MCF 10A (cell line): ENCODE data around the gene MTSS2. TPM values are rescaled to one million over a fixed set of nuclear protein-coding genes. Genes with fewer than 3 reads are reported as not detected.
A peak's percentile ranks its signal among the peaks of the same experiment; 100 is the strongest.

ENCODE experiments used
- Bru-seq: library from RNA; stranded (reverse); fragments of 400-500 nt; gene quantifications from one replicate; lab custom pipeline; 2021; lab: Mats Ljungman, UMichigan
- BruChase-seq, 2 experiments: library from RNA; stranded (reverse); fragments of 400-500 nt; gene quantifications; one replicate each; lab custom pipeline; 2021; lab: Mats Ljungman, UMichigan
- BruUV-seq: library from RNA; stranded (reverse); fragments of 400-500 nt; replicated peaks from 2 replicates; lab custom pipeline; 2021; lab: Mats Ljungman, UMichigan
- CTCF ChIA-PET: fragments of 300-600 bp; sonication (Branson Sonifier 250); formaldehyde crosslinking; extraction: SDS; loops from one replicate; lab custom pipeline; 2021; ENCODE audit warnings: antibody characterized with exemption, inconsistent platforms; lab: Yijun Ruan, JAX
- POLR2A ChIA-PET: fragments of 300-600, 350-650 bp; sonication (Branson Sonifier 250); formaldehyde crosslinking; extraction: SDS; loops from one replicate; lab custom pipeline; 2020; ENCODE audit warnings: antibody characterized with exemption, inconsistent platforms; lab: Yijun Ruan, JAX
- DNase-seq: peaks from one replicate; pipeline ENCODE4 v3.0.0-alpha.2; 2018; ENCODE audit not compliant: unreplicated experiment
- H3K27ac Mint-ChIP-seq: one replicate; pipeline ENCODE4 v1.8.0; 2022; ENCODE audit warnings: mild to moderate bottlenecking, low read depth, mixed read lengths; ENCODE audit not compliant: unreplicated experiment
- H3K27me3 Mint-ChIP-seq: one replicate; pipeline ENCODE4 v1.8.0; 2022; ENCODE audit warnings: mixed read lengths; ENCODE audit not compliant: insufficient read depth, unreplicated experiment
- H3K36me3 Mint-ChIP-seq: one replicate; pipeline ENCODE4 v1.8.0; 2022; ENCODE audit warnings: mild to moderate bottlenecking, moderate library complexity, mixed read lengths; ENCODE audit not compliant: insufficient read depth, unreplicated experiment
- H3K4me1 Mint-ChIP-seq: one replicate; pipeline ENCODE4 v1.8.0; 2022; ENCODE audit warnings: mixed read lengths; ENCODE audit not compliant: insufficient read depth, unreplicated experiment
- H3K4me3 Mint-ChIP-seq: one replicate; pipeline ENCODE4 v1.8.0; 2022; ENCODE audit warnings: mild to moderate bottlenecking, moderate library complexity, mixed read lengths; ENCODE audit not compliant: unreplicated experiment
- H3K9me3 Mint-ChIP-seq: one replicate; pipeline ENCODE4 v1.8.0; 2022; ENCODE audit warnings: mixed read lengths; ENCODE audit not compliant: unreplicated experiment
- intact Hi-C: fragments of 100-400 bp; cut with micrococcal nuclease; formaldehyde crosslinking; loops from 2 replicates; pipeline ENCODE4 v1.14.1; 2022
- long read RNA-seq: library from polyadenylated mRNA; stranded (forward); transcript quantifications from one replicate; pipeline ENCODE4 v2.0.0, GENCODE V29; 2022
- total RNA-seq: library from RNA; stranded (reverse); gene quantifications from 2 replicates; pipeline ENCODE4 v1.2.3, GENCODE V29; 2022
- TF ChIP-seq, protein P1 (sequence below): fragments of 200-600 bp; IDR thresholded peaks from one replicate; pipeline ENCODE4 v1.8.0; 2022; ENCODE audit warnings: antibody characterized with exemption, mild to moderate bottlenecking; ENCODE audit not compliant: unreplicated experiment

Gene MTSS2
- 75.8 and 78.7 TPM in 2 replicates for total RNA-seq
- percentile 73 among the genes with signal in this experiment for Bru-seq, nascent RNA
- BruChase-seq, experiment 1, labeled RNA remaining after a 6-hour chase, result percentile 86 among the genes with signal in this experiment
- BruChase-seq, experiment 2, labeled RNA remaining after a 2-hour chase, result percentile 89 among the genes with signal in this experiment
- long read RNA-seq, partial matches to known transcripts, result 0 of 3 reads
- long read RNA-seq, other reads (novel, unspliced or antisense), result 3 of 3 reads

DNA sequence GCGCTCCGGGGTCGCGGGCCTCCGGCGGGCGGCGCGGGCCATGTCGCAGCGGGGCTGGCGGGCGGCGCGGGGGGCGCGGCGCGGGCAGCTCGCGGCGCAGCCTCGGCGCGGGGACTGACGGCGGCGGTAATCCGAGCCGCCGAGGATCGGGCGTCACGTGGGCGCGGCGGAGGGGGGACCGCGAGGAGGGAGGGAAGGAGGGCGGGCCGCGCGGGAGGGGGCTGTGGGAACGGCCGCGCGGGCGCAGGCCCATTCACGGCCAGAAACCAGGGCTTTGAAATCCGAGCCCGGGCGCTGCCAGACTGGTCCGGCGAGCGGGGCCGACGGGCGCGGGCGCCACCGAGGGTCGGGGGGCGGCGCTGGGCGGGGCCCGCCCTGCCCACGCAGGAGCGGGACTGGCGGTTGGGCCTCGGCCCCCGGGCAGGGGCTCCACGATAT, at the start of gene MTSS2:
MTSS2 (minus strand) TSS at position 116 of the 438 bp plus-strand sequence. CDS start 262 bp downstream, outside the sequence.
- DNase-seq, result peak; percentile 77
- TF ChIP-seq, protein P1, sequence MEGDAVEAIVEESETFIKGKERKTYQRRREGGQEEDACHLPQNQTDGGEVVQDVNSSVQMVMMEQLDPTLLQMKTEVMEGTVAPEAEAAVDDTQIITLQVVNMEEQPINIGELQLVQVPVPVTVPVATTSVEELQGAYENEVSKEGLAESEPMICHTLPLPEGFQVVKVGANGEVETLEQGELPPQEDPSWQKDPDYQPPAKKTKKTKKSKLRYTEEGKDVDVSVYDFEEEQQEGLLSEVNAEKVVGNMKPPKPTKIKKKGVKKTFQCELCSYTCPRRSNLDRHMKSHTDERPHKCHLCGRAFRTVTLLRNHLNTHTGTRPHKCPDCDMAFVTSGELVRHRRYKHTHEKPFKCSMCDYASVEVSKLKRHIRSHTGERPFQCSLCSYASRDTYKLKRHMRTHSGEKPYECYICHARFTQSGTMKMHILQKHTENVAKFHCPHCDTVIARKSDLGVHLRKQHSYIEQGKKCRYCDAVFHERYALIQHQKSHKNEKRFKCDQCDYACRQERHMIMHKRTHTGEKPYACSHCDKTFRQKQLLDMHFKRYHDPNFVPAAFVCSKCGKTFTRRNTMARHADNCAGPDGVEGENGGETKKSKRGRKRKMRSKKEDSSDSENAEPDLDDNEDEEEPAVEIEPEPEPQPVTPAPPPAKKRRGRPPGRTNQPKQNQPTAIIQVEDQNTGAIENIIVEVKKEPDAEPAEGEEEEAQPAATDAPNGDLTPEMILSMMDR, result no peak
- intact Hi-C loops, result loop anchor here (1.0 to 2.0 kb wide), 4 partner anchors 21 to 85 kb away; no protein-coding TSS in a partner anchor
- BruUV-seq, result no TSS peak
- ChIA-PET CTCF (interaction anchor here (5.7 kb wide), 1 partner anchor 84 kb away, joined by 69 read pairs; no protein-coding TSS in a partner anchor), POLR2A (interaction anchor here (1.1 to 2.9 kb wide), 4 partner anchors 10 to 85 kb away, joined by 3 to 12 read pairs (median 6); no protein-coding TSS in a partner anchor)
- Mint-ChIP-seq H3K36me3 (peaks cover 6% of the 10 kb centered on the region), H3K27me3 (no peaks in the 10 kb centered on the region), H3K4me1 (peaks cover 37% of the 10 kb centered on the region), H3K9me3 (no peaks in the 10 kb centered on the region), H3K27ac (peak within 1 kb of the TSS; percentile 75), H3K4me3 (peak within 1 kb of the TSS; percentile 76)

- Mint-ChIP-seq H3K9me3 (no peaks in the 10 kb centered on the region), H3K27ac (no peak overlapping the region), H3K36me3 (peaks cover 22% of the 10 kb centered on the region), H3K27me3 (no peaks in the 10 kb centered on the region), H3K4me3 (no peak overlapping the region), H3K4me1 (peaks cover 5% of the 10 kb centered on the region)
- no TSS peak for BruUV-seq
- CTCF ChIA-PET, result interaction anchor here (0.6 to 1.1 kb wide), 2 partner anchors 9 to 36 kb away, joined by 3 read pairs; no protein-coding TSS in a partner anchor
- intact Hi-C loops, result no loop called here
- POLR2A ChIA-PET, result no interaction called here
- TF ChIP-seq, protein P1, result no peak
- DNase-seq, result no peak
These were observed 49.5 kb upstream of the MTSS2 start for GRCh38 chr16:70735141-70735979.

- H3K9me3 Mint-ChIP-seq, result no peaks in the 10 kb centered on the region
- POLR2A ChIA-PET, result no interaction called here
- H3K4me1 Mint-ChIP-seq, result peaks cover 5% of the 10 kb centered on the region
- no TSS peak for BruUV-seq
- H3K4me3 Mint-ChIP-seq, result no peak overlapping the region
- CTCF ChIA-PET, result interaction anchor here (0.6 to 1.2 kb wide), 3 partner anchors 10 to 81 kb away, joined by 3 to 4 read pairs (median 3); no protein-coding TSS in a partner anchor
- TF ChIP-seq, protein P1, result no peak
- H3K27ac Mint-ChIP-seq, result no peak overlapping the region
- intact Hi-C loops, result no loop called here
- no peak for DNase-seq
- no peaks in the 10 kb centered on the region for H3K27me3 Mint-ChIP-seq
- H3K36me3 Mint-ChIP-seq, result peaks cover 22% of the 10 kb centered on the region
These were observed 48.8 kb upstream of the MTSS2 start for GRCh38 chr16:70734522-70735095.
